Measurements from ENCODE around the gene XYLT1.

The XYLT1 gene

GRCh38 chr16:17303101-17303500 is 167.7 kb downstream of the XYLT1 start:
- DNase-seq (ENCODE audit: low read depth): no peak
- TF ChIP-seq CTCF (IDR thresholded peaks at IDR 0.05; ENCODE audit: insufficient read depth, low read depth, low read length, missing control alignments): no peak
- H3K4me3 ChIP-seq (ENCODE audit: low read depth, low read length): no peak overlapping the region

- no peak for TF ChIP-seq CTCF (IDR thresholded peaks at IDR 0.05; ENCODE audit: insufficient read depth, low read depth, low read length, missing control alignments)
- H3K4me3 ChIP-seq (ENCODE audit: low read depth, low read length): no peak overlapping the region
- DNase-seq (ENCODE audit: low read depth): no peak
Observed at GRCh38 chr16:17302620-17303019, 168.1 kb downstream of the XYLT1 start.

- peak; percentile 50 for DNase-seq (ENCODE audit: low read depth)
Observed at GRCh38 chr16:17302214-17302613, 168.5 kb downstream of the XYLT1 start.

GRCh38 chr16:17301593-17302135 is 169.1 kb downstream of the XYLT1 start:
- peak; percentile 95 for DNase-seq (ENCODE audit: low read depth)
- no peak for TF ChIP-seq CTCF (IDR thresholded peaks at IDR 0.05; ENCODE audit: insufficient read depth, low read depth, low read length, missing control alignments)
- H3K4me3 ChIP-seq (ENCODE audit: low read depth, low read length): no peak overlapping the region

More at GRCh38 chr16:17302214-17302613, 168.5 kb downstream of the XYLT1 start:
- no peak for TF ChIP-seq CTCF (IDR thresholded peaks at IDR 0.05; ENCODE audit: insufficient read depth, low read depth, low read length, missing control alignments)
- no peak overlapping the region for H3K4me3 ChIP-seq (ENCODE audit: low read depth, low read length)

GRCh38 chr16:17301184-17301583 is 169.6 kb downstream of the XYLT1 start:
- no peak overlapping the region for H3K4me3 ChIP-seq (ENCODE audit: low read depth, low read length)
- TF ChIP-seq CTCF (IDR thresholded peaks at IDR 0.05; ENCODE audit: insufficient read depth, low read depth, low read length, missing control alignments): no peak
- DNase-seq (ENCODE audit: low read depth): no peak

GRCh38 chr16:17299790-17300189 is 171.0 kb downstream of the XYLT1 start:
- no peak for DNase-seq (ENCODE audit: low read depth)
- no peak for TF ChIP-seq CTCF (IDR thresholded peaks at IDR 0.05; ENCODE audit: insufficient read depth, low read depth, low read length, missing control alignments)
- no peak overlapping the region for H3K4me3 ChIP-seq (ENCODE audit: low read depth, low read length)

- no peak for TF ChIP-seq CTCF (IDR thresholded peaks at IDR 0.05; ENCODE audit: insufficient read depth, low read depth, low read length, missing control alignments)
- no peak overlapping the region for H3K4me3 ChIP-seq (ENCODE audit: low read depth, low read length)
- no peak for DNase-seq (ENCODE audit: low read depth)
Observed at GRCh38 chr16:17298238-17298637, 172.5 kb downstream of the XYLT1 start.

All from GM12865 (cell line).